ENCODE measurements around the gene TTC3.
"Not testable (repeated sequence)": the region's sequence is repeated elsewhere in the genome, so short reads cannot be mapped to it uniquely, and the experiment has no call there.

The TTC3 gene

DNA sequence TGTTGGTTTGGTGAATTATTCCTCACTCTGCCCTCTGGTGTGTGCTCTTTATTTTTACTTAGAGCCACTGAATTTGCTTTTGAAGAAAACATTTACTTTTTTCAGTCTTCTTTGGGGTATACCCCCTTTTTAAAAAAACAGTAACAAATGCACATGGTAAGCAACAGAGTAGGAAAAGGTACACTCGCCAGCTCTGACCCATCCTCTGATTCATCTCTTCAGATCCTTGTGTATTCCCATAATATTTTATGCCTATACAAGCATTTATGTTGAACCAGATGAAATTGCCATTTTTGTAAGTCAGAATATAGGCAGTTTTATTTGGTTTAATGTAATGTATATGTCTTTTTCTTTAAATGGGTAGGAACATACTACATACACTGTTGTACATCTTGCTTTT, 28.3 kb downstream of the TTC3 start:
- Histone ChIP-seq H3K36me3 (ENCODE audit: insufficient read depth, low read length) (peaks cover 47% of the 10 kb centered on the region), H3K4me3 (ENCODE audit: low read depth in 1 of 2, low read length in 2 of 2) (no peak overlapping the region)
- ATAC-seq (ENCODE audit: insufficient read depth, low read depth) = no peak

DNA sequence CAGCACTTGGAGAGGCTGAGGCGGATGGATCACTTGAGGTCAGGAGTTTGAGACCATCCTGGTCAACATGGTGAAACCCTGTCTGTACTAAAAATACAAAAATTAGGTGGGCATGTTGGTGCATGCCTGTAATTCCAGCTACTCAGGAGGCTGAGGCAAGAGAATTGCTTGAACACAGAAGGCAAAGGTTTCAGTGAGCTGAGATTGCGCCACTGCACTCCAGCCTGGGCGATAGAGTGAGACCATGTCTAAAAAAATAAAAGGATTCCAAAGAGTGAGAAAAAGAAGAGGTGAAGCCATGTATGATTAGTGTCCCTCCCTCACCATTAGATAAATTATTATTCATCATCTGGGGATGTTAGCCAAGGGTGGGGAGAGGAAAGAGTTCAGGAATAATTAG, 29.7 kb downstream of the TTC3 start:
- H3K4me2 ChIP-seq (ENCODE audit: insufficient read depth, low read length); H3K27ac ChIP-seq (ENCODE audit: low read length); H3K9ac ChIP-seq (ENCODE audit: low read depth, low read length); H4K20me1 ChIP-seq (ENCODE audit: insufficient read depth, low read length); H3K9me3 ChIP-seq (ENCODE audit: insufficient read depth, low read length, severe bottlenecking); H2AFZ ChIP-seq (ENCODE audit: low read depth, low read length); H3K4me1 ChIP-seq (ENCODE audit: insufficient read depth, low read length); H3K4me3 ChIP-seq (ENCODE audit: low read depth in 1 of 2, low read length in 2 of 2); ATAC-seq (ENCODE audit: insufficient read depth, low read depth); DNase-seq; H3K79me2 ChIP-seq (ENCODE audit: insufficient read depth, low read length); H3K27me3 ChIP-seq (ENCODE audit: insufficient read depth, low read length, poor library complexity): not testable (repeated sequence)
- peaks cover 42% of the 10 kb centered on the region for H3K36me3 ChIP-seq (ENCODE audit: insufficient read depth, low read length)

More for the DNA sequence above, 28.3 kb downstream of the TTC3 start:
- H4K20me1 ChIP-seq (ENCODE audit: insufficient read depth, low read length) = no peaks in the 10 kb centered on the region
- no peak overlapping the region for H3K27ac ChIP-seq (ENCODE audit: low read length)
- H3K9ac ChIP-seq (ENCODE audit: low read depth, low read length) = no peak overlapping the region
- no peaks in the 10 kb centered on the region for H3K4me1 ChIP-seq (ENCODE audit: insufficient read depth, low read length)
- peaks cover 2% of the 10 kb centered on the region for H3K9me3 ChIP-seq (ENCODE audit: insufficient read depth, low read length, severe bottlenecking)
- no peaks in the 10 kb centered on the region for H3K27me3 ChIP-seq (ENCODE audit: insufficient read depth, low read length, poor library complexity)
- TF ChIP-seq EZH2 (IDR thresholded peaks at IDR 0.05; ENCODE audit: borderline replicate concordance, low read depth, low read length, severe bottlenecking) (no peak), CTCF (IDR thresholded peaks at IDR 0.05; ENCODE audit: borderline replicate concordance, extremely low read depth, low read length, poor library complexity, severe bottlenecking) (no peak)
- peaks cover under 1% of the 10 kb centered on the region; the same call in 1 of the 2 replicates for H3K79me2 ChIP-seq (ENCODE audit: insufficient read depth, low read length)
- no peak overlapping the region for H2AFZ ChIP-seq (ENCODE audit: low read depth, low read length)
- H3K4me2 ChIP-seq (ENCODE audit: insufficient read depth, low read length) = no peak overlapping the region
- DNase-seq = no peak

- Histone ChIP-seq H2AFZ (ENCODE audit: low read depth, low read length) (no peak overlapping the region), H3K4me2 (ENCODE audit: insufficient read depth, low read length) (no peak overlapping the region), H3K4me1 (ENCODE audit: insufficient read depth, low read length) (no peaks in the 10 kb centered on the region), H3K9me3 (ENCODE audit: insufficient read depth, low read length, severe bottlenecking) (peaks cover 13% of the 10 kb centered on the region), H3K36me3 (ENCODE audit: insufficient read depth, low read length) (peaks cover 29% of the 10 kb centered on the region), H3K27ac (ENCODE audit: low read length) (no peak overlapping the region), H3K79me2 (ENCODE audit: insufficient read depth, low read length) (peaks cover 3% of the 10 kb centered on the region; the same call in 1 of the 2 replicates), H4K20me1 (ENCODE audit: insufficient read depth, low read length) (no peaks in the 10 kb centered on the region), H3K9ac (ENCODE audit: low read depth, low read length) (no peak overlapping the region), H3K27me3 (ENCODE audit: insufficient read depth, low read length, poor library complexity) (no peaks in the 10 kb centered on the region), H3K4me3 (ENCODE audit: low read depth in 1 of 2, low read length in 2 of 2) (no peak overlapping the region)
- TF ChIP-seq CTCF (IDR thresholded peaks at IDR 0.05; ENCODE audit: borderline replicate concordance, extremely low read depth, low read length, poor library complexity, severe bottlenecking) = no peak
- no peak for TF ChIP-seq EZH2 (IDR thresholded peaks at IDR 0.05; ENCODE audit: borderline replicate concordance, low read depth, low read length, severe bottlenecking)
- ATAC-seq (ENCODE audit: insufficient read depth, low read depth) (no peak), DNase-seq (no peak)
Measured at GRCh38 chr21:37106998-37107397, 33.9 kb downstream of the TTC3 start.

DNA sequence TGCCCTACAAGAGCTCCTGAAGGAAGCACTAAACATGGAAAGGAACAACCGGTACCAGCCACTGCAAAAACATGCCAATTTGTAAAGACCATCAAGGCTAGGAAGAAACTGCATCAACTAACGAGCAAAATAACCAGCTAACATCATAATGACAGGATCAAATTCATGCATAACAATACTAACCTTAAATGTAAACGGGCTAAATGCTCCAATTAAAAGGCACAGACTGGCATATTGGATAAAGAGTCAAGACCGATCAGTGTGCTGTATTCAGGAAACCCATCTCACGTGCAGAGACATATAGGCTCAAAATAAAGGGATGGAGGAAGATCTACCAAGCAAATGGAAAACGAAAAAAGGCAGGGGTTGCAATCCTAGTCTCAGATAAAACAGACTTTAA, 38.0 kb downstream of the TTC3 start:
- H3K27ac ChIP-seq (ENCODE audit: low read length); H4K20me1 ChIP-seq (ENCODE audit: insufficient read depth, low read length); H3K27me3 ChIP-seq (ENCODE audit: insufficient read depth, low read length, poor library complexity); ATAC-seq (ENCODE audit: insufficient read depth, low read depth); H3K4me3 ChIP-seq (ENCODE audit: low read depth in 1 of 2, low read length in 2 of 2); H3K4me2 ChIP-seq (ENCODE audit: insufficient read depth, low read length); H3K79me2 ChIP-seq (ENCODE audit: insufficient read depth, low read length); DNase-seq; H3K4me1 ChIP-seq (ENCODE audit: insufficient read depth, low read length); H2AFZ ChIP-seq (ENCODE audit: low read depth, low read length); H3K9ac ChIP-seq (ENCODE audit: low read depth, low read length): not testable (repeated sequence)
- Histone ChIP-seq H3K36me3 (ENCODE audit: insufficient read depth, low read length) (peaks cover 30% of the 10 kb centered on the region), H3K9me3 (ENCODE audit: insufficient read depth, low read length, severe bottlenecking) (peaks cover 13% of the 10 kb centered on the region)

GRCh38 chr21:37114301-37114700, 41.2 kb downstream of the TTC3 start:
- not testable (repeated sequence) for H3K36me3 ChIP-seq (ENCODE audit: insufficient read depth, low read length); H3K27me3 ChIP-seq (ENCODE audit: insufficient read depth, low read length, poor library complexity); H3K27ac ChIP-seq (ENCODE audit: low read length); H4K20me1 ChIP-seq (ENCODE audit: insufficient read depth, low read length); DNase-seq; ATAC-seq (ENCODE audit: insufficient read depth, low read depth); H3K9ac ChIP-seq (ENCODE audit: low read depth, low read length); H3K4me2 ChIP-seq (ENCODE audit: insufficient read depth, low read length); H3K79me2 ChIP-seq (ENCODE audit: insufficient read depth, low read length); H2AFZ ChIP-seq (ENCODE audit: low read depth, low read length); H3K4me1 ChIP-seq (ENCODE audit: insufficient read depth, low read length); H3K9me3 ChIP-seq (ENCODE audit: insufficient read depth, low read length, severe bottlenecking); H3K4me3 ChIP-seq (ENCODE audit: low read depth in 1 of 2, low read length in 2 of 2)

GRCh38 chr21:37116459-37116858, 43.4 kb downstream of the TTC3 start:
- H3K36me3 ChIP-seq (ENCODE audit: insufficient read depth, low read length) = peaks cover 13% of the 10 kb centered on the region
- H3K4me3 ChIP-seq (ENCODE audit: low read depth in 1 of 2, low read length in 2 of 2); H3K27ac ChIP-seq (ENCODE audit: low read length); H4K20me1 ChIP-seq (ENCODE audit: insufficient read depth, low read length); H3K27me3 ChIP-seq (ENCODE audit: insufficient read depth, low read length, poor library complexity); ATAC-seq (ENCODE audit: insufficient read depth, low read depth); H2AFZ ChIP-seq (ENCODE audit: low read depth, low read length); H3K4me2 ChIP-seq (ENCODE audit: insufficient read depth, low read length); H3K4me1 ChIP-seq (ENCODE audit: insufficient read depth, low read length); DNase-seq; H3K9ac ChIP-seq (ENCODE audit: low read depth, low read length); H3K79me2 ChIP-seq (ENCODE audit: insufficient read depth, low read length); H3K9me3 ChIP-seq (ENCODE audit: insufficient read depth, low read length, severe bottlenecking): not testable (repeated sequence)

Measured in DND-41 (cell line).